Epithelial cell of proximal tubule (primary cell): ENCODE data around the gene SPATA22. TPM values are rescaled to one million over a fixed set of nuclear protein-coding genes. Genes with fewer than 3 reads are reported as not detected.

Source experiments
- DNase-seq: peaks from one replicate; pipeline ENCODE4 v3.0.0-alpha.2; 2011; ENCODE audit warnings: low read depth
- H3K4me3 ChIP-seq: 2 replicates; pipeline ENCODE4 v1.5.1; 2011; ENCODE audit warnings: low read depth, mild to moderate bottlenecking, low read length
- CTCF ChIP-seq: conservative IDR thresholded peaks from 2 replicates; pipeline ENCODE4 v1.5.1; 2012; ENCODE audit warnings: low read depth, mild to moderate bottlenecking, low read length
- total RNA-seq: library from RNA; depleted of rRNA; stranded (reverse); fragments of >200 nt; gene quantifications from 2 replicates; pipeline ENCODE4 v1.2.3, GENCODE V29; 2015

SPATA22 gene
- total RNA-seq, 1 donor from 2014 or later: not detected

GRCh38 chr17:3501344-3501743, 29.7 kb upstream of the SPATA22 start:
- no peak for DNase-seq
- no peak for TF ChIP-seq CTCF
- no peak overlapping the region for H3K4me3 ChIP-seq

GRCh38 chr17:3497101-3497500, 25.5 kb upstream of the SPATA22 start:
- H3K4me3 ChIP-seq: no peak overlapping the region
- DNase-seq: no peak

GRCh38 chr17:3485481-3486068, 14.0 kb upstream of the SPATA22 start:
- no peak for DNase-seq
- no peak for TF ChIP-seq CTCF

More at GRCh38 chr17:3497101-3497500, 25.5 kb upstream of the SPATA22 start:
- no peak for TF ChIP-seq CTCF

GRCh38 chr17:3482852-3483251, 11.2 kb upstream of the SPATA22 start:
- no peak overlapping the region for H3K4me3 ChIP-seq
- DNase-seq: no peak
- TF ChIP-seq CTCF: no peak

More at GRCh38 chr17:3485481-3486068, 14.0 kb upstream of the SPATA22 start:
- H3K4me3 ChIP-seq: no peak overlapping the region

GRCh38 chr17:3479988-3480387, 8.4 kb upstream of the SPATA22 start:
- H3K4me3 ChIP-seq: no peak overlapping the region
- no peak for TF ChIP-seq CTCF
- no peak for DNase-seq

GRCh38 chr17:3475812-3476610, 4.4 kb upstream of the SPATA22 start, which contains the start of gene ASPA:
ASPA (plus strand) TSS chr17:3475997; CDS start chr17:3476160, 163 bp downstream.
- no peak for TF ChIP-seq CTCF
- DNase-seq: peak; percentile 26
- H3K4me3 ChIP-seq: peak within 1 kb of the TSS; percentile 53
